Middle frontal gyrus (tissue), 1 donor: ENCODE results near the gene DDI1.

Source experiments
- DNase-seq: peaks from one replicate; pipeline ENCODE4 v3.0.0-alpha.2; 2015; ENCODE audit warnings: low spot score; ENCODE audit errors: extremely low spot score

The DDI1 gene

GRCh38 chr11:104036588-104036987 is at the start of gene DDI1:
Gene DDI1, plus strand, starts transcription at chr11:104036640. Its CDS starts 183 bp downstream, at chr11:104036823.
- no peak for DNase-seq

DNA sequence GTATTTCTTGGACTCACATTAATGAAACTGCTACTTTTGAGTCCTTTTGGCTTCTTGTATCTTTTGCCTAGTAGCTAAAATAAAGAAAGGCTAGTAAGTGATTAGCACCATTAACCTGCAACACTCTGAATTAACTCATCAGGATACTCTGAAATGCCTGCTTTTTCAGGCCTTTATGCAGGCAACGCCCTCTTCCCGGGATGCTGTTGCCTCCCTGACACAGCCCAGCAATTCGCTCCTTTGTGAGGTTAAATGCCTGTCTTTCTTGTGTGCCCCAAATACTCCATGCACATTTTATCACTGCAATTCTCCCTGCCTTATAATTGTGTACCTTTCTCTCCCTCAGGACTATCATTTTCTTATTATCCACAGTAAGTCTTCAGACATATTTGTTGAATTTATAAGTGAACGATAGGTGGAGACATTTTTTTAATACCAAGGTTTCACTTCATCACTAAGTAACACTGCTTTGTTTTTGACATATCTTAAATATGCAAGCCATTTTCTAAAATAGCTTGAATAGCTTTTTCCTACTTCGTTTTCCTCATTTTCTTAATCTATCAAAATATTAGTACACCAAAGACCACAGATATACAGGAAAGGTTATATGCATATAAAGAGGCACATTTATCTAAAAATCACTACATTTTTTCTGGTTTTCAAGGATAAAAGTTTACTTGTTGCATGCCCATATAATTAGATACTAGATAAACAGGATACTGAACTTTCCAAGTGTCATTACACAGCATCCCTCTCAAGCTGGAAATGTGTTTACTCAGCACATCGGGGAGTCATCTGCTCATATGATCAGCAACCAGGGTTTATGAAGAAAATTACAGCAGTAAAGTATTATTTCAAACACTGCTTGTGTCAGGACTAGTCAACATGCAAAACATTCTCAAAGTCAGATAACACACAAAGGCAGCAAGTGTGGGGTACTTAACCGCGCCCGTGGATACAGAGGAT is 48.5 kb upstream of the DDI1 start:
- DNase-seq: no peak

DNA sequence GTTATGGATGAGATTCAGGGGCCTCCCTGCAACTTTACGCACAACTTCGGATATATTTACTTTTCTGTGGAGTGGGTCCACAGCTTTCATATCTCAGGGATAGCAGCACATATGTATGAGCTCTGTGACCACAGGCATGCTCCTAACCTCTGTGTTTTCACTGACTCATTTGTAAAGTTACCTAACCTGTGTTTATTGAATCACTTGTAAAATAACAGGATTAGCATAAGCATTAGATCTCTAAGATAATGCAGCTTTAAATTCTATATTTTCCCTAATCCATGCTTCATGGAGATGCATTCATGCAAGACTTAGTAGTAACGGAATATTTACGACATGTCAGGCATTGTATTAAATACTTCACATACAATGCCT is 47.9 kb upstream of the DDI1 start:
- DNase-seq: no peak

DNA sequence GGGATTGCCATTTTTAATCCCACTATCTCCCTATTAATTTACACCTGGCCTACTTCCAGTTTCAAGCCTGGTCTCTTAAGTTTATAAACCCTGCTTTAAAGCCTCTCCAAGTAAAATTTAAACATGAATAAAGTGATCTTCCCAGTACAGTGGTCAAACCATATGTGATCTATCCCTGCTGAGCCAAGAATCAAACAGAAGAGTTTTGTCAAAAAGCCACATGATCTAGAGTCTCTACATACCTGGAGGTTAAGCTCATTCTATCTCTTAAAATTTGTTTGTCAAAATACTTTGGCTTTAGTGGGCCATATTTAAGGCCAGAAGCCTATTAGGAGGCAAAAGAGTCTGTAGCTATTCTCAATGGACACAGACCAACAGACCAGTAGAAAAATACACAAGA is 42.9 kb upstream of the DDI1 start:
- no peak for DNase-seq

DNA sequence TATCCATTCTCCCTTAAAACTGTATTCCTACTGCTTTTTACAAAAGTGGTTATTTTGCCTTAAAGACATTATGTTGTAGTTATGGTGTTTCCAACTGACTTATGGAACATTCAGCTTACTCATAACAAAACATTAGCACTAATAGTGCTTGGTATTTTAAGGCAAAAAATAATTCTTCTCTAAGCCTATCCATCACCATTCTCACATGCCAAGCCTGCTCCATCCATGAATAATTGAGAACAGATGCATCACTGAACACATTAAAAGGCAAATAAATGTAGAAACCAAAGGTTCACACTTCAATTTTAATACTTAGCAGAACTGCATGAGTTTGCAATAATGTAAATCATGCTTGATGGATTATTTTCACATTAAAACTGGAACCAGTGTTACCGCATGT is 42.3 kb upstream of the DDI1 start:
- DNase-seq: no peak

DNA sequence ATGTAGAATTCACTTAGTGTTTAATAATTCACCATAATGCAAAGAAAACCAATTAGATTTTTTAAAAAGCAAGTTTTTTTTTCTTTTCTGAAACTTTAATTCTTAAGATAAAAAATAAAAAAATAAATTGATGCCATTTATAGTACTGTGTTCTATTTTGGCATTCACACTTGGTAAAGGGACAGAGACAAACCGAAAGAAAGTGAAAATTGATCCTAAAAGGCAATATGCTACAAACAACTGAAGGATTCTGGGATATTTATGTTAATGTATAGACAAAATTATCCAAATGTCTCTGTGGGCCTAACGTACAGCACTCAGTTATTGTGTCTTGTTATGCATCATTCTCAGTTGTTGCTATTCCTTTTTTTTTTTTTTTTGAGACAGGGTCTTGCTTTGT is 41.9 kb upstream of the DDI1 start:
- DNase-seq: no peak

DNA sequence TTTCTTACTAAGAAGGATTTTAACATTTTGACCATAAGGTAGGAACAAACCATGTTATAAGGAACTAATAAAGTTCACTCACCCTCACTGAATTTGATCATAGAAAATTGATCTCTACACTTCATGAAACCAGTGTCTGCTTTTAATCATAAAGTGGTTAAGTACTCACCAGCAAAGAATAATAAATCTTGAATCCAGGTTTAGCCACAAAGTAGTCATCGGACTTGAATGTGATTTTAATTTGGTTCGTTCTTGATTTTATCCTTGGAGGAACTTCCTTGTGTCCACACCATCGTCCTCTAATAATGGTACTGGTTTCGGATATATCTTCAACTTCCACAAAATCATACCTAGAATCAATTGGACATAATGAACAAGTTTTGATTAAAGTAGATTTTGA is 40.5 kb upstream of the DDI1 start:
- no peak for DNase-seq

GRCh38 chr11:103997082-103997481 is 39.4 kb upstream of the DDI1 start:
- DNase-seq: no peak

DNA sequence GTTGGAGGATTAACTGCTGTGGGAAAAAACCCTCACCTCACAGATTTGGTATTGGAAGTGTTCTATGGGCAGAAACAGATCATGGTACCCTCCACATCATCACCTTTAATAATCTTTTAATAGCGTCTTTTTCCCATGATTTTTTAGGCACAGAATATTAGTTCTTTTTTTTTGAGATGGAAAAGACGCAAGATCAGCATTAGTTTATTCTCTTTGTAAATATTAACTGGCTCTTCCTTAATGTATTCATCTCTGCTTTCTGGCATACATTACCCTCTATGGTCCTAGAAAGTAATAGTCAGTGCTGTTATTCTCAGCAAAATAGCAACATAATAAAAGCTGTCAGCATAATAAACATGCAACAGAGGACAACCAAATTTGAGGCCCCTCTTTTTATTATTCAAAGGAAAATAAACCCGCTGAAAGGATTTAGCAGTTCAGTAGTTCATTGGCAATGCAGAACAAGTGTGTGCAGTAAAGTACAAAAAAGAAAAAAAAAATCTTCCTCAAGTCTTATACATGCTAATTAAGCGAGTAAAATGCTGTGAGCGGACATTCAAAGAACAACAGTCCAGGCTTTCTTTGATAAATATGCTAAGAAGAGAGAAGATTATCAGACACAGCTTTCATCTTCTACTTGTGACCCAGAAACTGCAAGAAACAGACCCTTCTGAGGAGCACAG is 37.5 kb upstream of the DDI1 start:
- DNase-seq: no peak

GRCh38 chr11:104000798-104001197 is 35.6 kb upstream of the DDI1 start:
- DNase-seq: no peak

DNA sequence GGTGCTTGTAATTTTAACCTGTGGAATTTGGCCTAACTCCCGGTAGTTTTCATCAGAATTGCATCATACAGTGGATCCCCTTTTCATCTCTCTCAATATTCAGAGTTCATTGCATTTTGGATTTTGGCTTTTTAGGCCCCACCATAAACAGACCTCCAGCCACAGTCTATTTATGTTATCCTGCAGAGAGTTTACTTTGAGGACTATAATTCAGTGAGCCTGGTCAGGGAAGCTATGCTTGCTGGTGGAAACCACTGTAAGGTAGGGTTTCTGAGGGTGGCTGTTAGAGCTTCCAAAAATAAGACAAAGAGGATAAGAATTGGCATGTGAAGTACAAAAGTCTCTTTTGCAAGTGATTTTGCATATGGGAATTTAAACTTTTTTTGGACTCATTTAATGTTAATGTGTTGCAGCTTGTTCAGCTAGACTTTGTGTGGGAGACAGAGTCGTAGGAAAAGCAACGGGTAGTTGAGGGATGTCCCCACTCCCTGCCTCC is 34.8 kb upstream of the DDI1 start:
- no peak for DNase-seq

- no peak for DNase-seq
Measured at GRCh38 chr11:104003491-104003890, 32.9 kb upstream of the DDI1 start.

DNA sequence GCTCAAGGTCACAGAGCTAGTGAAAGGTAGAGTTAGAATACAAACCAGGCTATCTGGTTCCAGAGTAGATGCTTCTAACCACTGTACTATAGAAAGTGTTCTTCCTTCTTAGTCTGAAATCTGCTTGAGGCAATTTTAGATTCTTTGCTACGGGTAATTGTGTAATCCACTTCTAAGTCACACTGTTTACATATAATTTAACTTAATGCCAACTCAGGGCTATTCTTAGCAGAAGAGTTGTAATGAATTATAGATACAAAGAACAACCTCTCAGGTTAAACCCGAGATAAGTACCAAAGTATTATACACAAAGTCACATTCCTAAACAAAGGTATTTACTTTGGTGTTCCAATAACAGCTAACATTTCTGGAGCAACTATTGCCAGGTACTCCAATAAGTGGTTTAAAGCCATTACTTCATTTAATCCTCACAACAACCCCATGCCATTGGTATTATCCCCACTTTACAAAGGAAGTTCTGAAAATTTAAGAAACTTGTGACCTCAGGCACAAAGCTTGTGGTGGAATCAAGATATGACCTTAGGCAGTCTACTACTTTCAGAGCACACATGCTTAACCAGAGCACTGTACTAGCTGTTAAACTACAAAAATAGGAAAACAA is 31.1 kb upstream of the DDI1 start:
- DNase-seq: no peak

- DNase-seq: no peak
Measured at GRCh38 chr11:104009744-104010143, 26.7 kb upstream of the DDI1 start.

- no peak for DNase-seq
Measured at GRCh38 chr11:104011044-104011443, 25.4 kb upstream of the DDI1 start.

DNA sequence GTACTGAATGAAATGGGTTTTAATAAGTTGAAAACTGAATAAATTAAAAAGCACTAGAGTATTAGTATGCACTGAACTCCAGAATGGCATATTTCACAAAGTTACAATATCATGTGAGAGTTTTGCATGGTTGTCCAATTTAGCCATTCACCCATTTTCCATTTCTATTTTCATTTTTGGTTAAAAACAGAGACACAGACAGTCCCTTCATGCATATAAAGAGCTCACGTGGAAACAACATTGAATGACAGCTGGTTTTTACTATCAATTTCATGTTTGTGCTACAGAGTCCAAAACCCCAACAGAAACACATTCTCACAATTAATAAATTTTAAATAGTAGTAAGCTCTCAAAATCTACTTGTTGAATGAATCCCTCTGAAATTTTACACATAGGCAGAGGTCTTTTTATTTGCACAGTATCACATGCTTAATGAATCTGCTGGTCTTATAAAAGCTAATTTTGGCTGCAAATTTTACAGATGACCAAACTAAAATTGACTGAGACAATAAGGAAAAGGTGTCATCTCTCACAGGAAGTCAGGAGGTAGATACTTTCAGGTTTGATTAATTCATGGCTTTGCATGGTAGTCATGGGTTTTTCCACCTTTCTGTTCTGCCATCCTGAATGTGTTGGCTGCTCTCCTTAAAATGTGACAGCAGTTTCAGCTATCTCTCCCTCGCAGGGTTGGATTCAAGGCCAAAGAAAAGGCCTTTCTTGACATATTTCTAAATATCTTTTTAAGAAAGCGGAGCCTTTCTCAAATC is 20.6 kb upstream of the DDI1 start:
- DNase-seq: no peak

- no peak for DNase-seq
Measured at GRCh38 chr11:104024572-104024971, 11.9 kb upstream of the DDI1 start.

DNA sequence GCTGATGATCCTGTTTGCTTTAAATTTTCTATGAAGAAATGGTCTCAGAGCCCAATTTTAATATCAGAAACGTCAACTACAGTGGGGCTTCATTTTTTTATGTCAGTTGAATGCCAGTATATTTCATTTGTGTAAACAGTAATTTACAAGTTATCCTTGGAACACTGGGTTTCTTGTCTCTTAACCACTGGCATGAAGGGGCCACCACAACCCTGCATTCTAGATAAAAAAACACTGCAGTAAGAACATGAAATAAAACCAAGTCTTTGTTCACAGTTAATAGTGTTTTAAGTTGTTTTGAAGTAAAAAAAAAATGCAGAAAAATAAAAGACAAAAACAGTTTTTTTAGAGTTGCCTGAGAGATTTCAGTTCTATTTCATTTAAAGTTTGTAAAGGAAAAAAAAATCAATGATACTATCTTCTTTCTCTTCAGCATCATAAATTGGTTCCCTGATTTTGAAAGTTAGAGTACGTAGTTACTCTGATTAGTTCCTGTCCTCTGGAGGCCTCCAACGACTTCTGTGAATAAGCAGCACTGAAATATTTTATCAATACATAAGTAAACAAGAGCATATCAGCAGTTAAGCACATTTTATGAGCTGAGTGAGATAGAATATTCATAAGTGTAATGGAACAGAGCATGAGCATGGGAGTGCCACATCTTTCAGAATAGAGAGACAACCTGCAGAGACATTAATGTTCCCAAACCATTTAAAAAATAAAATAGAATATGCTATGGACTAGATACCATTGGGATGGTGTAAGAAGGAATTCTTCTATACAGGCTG is 7.8 kb upstream of the DDI1 start:
- DNase-seq: no peak

DNA sequence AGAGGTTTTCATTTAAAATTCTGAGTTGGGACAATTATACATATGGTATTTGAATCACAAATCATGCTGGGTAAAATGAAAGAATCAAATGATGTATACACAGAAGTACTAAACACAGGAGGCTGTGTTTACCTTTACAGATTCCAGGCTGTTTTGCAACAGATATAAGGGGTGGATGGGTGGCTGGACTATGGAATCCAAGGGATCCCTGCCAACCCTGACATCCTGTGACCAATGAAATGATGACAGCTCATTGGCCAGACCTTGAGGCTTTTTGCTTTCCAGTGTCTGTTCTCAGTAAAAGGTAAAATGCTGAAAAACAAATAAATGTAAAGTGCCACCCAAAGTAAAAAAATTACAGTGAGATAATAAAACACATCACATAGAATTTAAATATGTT is 3.3 kb upstream of the DDI1 start:
- no peak for DNase-seq

DNA sequence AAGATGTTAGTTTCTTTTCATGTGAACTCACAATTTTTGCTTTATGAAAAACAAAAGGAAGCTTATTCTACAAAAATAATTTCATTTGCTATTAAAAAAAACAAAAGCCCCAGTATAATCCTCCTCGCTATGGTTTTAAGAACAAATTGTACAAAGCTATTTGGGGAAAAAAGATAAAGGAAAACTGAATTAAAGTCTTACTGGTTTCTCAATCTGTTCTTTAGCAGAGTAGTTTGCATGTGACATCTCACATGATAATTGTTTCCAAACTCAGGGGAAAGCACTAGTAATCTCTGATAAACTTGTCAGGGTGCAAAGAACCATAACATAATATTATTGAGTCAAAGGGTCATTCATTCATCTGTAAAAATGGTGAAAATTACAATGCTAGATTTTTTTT is 2.9 kb upstream of the DDI1 start:
- no peak for DNase-seq

DNA sequence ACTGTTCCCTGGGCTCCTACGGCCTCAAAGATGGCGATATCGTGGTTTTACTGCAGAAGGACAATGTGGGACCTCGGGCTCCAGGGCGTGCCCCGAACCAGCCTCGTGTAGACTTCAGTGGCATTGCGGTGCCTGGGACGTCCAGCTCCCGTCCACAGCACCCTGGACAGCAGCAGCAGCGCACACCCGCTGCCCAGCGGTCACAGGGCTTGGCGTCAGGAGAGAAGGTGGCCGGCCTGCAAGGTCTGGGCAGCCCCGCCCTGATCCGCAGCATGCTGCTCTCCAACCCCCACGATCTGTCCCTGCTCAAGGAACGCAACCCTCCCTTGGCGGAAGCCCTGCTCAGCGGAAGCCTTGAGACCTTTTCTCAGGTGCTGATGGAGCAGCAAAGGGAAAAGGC is 555 bp downstream of the DDI1 start:
- no peak for DNase-seq
